GM21390 (cell line): ENCODE measurements around the gene CCDC28B.
A peak's percentile ranks its signal among the peaks of the same experiment; 100 is the strongest.
"Not testable (repeated sequence)": the region's sequence is repeated elsewhere in the genome, so short reads cannot be mapped to it uniquely, and the experiment has no call there.

Experiments used
- ATAC-seq: cut with Tn5 transposase; IDR thresholded peaks from one replicate; pipeline ENCODE4 v1.9.1; 2021; ENCODE audit not compliant: unreplicated experiment

The CCDC28B gene

DNA sequence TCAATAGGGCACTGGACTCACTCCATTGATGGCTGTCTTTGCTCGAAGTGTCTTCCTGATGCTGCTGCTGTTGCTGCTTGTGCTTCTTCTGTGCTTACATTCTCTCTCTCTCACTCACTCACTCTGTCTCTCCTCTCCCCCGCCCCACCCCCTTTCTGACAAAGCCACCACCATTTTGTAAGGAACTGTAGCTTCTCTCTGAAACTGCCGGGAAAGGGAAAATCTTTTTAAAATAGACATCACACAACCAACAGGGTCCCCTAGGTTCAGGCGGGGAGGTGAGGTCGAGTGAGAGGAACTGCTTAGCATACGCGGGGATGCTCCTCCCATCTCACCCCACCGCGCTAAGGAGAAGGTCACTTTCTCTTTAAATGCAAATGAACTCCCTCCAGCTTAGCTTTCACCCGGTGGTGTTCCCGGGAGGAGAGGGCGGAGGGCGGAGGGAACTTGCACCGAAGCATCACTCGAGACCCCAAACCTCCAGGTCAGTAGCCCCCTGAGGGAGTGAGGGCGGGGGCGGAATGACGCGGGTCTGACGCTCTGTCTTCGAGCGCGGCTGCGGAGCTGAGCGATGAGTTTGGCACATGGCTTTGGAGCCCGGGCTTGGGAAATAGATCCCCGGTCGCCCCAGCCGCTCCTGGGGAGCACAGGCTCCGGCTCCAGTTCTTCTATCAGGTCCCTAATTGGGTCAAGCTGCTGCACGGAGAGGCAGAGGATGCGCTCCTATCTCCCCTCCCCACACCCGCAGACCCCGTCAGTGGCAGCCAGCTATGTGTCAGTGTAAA lies at the start of gene CCDC28B:
CCDC28B (plus strand) TSS at position 370 of the 785 bp plus-strand sequence. CDS start 1,341 bp downstream, outside the sequence.
- peak; percentile 24 for ATAC-seq

DNA sequence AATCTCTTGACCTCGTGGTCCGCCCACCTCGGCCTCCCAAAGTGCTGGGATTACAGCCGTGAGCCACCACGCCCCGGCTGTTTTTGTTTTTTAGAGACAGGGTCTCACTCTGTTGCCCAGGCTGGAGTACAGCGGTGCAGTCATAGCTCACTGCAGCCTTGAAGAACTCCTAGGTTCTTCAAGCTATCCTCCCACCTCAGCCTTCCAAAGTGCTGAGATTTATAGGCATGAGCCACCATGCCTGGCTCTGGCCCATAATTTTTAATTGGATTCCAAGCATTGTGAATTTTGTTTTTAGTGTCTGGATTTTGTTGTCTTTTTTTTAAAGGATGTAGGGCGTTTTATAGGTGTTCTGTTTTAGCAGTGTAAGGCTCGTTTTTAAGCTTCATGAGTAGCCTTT lies 49.5 kb upstream of the CCDC28B start:
- no peak for ATAC-seq

DNA sequence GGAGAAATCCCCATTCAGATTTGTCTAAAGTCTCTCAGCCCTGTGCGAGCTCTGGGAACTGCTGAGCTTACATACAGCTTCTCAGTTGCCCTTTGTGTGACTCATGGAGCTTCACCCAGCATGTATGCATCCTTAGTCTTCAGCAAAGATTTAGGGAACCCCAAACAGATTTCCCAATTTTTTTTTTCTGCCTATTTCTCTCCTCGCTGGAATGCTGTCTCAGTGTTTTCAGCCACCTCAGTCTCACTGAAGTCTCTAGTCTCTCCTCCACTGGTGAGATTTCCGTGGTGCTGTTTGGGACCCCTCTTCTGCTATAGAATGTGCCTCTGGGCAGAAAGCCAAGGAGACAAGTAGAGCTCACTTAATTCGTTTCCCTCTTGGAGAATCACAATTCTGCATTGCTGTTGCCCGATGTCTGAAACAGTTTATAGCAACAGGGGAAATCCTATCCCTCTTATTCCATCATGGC lies 49.0 kb upstream of the CCDC28B start:
- no peak for ATAC-seq

DNA sequence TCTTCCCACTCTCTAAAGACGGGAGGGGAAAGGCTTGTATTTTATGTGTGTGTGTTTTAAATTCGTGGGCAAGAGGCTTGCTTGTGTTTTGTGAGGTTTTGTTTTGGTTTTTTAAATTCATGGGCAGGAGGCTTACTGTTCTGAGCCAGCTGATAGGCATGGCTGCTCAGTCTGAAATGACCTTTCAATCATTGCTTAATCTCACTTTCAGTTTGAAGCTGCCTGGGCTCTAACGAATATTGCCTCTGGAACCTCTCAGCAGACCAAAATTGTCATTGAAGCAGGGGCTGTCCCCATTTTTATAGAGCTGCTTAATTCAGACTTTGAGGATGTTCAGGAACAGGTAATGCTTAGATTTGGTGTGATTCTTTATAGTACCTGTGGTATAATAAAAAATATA lies 41.2 kb upstream of the CCDC28B start:
- ATAC-seq, result no peak

DNA sequence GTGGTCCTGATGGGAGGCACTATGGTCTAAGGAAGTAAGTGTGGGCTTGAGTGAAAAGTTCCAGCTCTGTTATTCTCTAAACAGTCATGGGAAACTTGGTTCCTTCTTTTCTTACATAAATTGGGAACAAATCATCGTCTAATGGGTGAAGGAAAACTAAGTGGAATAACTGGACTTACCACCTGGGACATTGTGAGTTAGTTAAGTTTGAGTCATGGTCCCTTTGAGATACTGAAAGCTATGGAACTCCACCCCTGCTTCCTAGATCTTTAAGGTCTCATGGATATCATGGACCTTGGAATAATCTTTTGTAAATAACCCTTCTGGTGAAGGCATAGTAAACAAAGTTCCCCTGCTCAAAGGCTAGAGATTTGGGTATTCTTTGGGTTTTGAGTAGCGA lies 37.0 kb upstream of the CCDC28B start:
- ATAC-seq, result no peak

DNA sequence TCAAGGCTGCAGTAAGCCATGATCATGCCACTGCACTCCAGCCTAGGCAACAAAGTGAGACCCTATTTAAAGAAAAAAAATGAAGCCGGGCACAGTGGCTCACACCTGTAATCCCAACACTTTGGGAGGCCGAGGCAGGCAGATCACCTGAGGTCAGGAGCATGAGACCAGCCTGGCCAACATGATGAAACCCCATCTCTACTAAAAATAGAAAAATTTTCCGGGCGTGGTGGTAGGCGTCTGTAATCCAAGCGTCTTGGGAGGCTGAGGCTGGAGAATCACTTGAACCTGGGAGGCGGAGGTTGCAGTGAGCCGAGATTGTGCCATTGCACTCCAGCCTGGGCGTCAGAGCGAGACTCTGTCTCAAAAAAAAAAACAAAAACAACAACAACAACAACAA lies 34.8 kb upstream of the CCDC28B start:
- not testable (repeated sequence) for ATAC-seq

DNA sequence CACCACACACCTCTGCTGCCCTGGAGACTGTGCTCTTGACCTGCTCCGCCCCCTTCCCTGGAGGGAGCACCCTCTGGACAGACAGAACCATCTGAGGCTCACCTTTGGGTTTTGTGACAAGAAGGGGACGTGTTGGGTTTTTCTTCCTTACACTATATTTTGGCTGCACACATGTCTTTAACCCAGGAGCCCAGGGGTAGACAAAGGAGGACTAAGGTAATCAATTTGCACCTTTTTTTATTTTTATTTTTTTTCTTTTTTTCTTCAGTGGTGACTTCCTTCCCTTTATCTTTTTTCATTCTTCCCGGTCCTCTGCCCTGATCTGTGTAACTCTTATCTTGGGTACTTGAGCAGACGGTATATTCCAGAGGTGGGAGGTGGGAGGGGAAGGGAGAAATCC lies 29.4 kb upstream of the CCDC28B start:
- ATAC-seq, result no peak

DNA sequence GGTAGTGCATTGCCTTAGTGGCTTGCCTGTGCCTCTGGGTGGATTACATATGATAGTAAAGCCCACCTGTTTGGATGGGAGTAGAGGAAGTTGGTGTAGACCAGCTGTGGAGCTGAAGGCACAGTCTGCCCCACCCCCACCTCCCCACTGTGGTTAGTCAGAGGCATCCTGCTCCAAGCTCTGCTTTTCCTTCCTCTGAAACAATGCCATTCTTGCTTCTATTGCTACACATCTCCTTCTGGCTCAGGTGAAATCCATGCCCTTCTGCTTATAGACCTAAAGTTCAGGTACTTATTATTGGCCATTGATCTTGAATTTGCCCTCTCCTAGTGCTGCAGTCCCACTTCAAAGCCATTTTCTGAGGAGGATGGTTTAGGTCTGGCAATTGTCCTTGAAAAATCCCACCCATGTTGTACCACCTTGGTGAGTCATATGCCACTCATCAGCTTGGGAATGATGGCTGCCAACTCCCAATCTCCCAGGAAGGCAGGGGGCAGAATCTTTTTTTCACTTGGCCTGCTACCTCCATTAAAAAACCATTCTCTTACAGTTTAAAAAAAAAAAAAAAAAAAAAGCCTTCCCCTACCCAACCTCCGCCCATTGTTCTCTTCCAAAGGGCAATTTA lies 27.7 kb upstream of the CCDC28B start:
- no peak for ATAC-seq

DNA sequence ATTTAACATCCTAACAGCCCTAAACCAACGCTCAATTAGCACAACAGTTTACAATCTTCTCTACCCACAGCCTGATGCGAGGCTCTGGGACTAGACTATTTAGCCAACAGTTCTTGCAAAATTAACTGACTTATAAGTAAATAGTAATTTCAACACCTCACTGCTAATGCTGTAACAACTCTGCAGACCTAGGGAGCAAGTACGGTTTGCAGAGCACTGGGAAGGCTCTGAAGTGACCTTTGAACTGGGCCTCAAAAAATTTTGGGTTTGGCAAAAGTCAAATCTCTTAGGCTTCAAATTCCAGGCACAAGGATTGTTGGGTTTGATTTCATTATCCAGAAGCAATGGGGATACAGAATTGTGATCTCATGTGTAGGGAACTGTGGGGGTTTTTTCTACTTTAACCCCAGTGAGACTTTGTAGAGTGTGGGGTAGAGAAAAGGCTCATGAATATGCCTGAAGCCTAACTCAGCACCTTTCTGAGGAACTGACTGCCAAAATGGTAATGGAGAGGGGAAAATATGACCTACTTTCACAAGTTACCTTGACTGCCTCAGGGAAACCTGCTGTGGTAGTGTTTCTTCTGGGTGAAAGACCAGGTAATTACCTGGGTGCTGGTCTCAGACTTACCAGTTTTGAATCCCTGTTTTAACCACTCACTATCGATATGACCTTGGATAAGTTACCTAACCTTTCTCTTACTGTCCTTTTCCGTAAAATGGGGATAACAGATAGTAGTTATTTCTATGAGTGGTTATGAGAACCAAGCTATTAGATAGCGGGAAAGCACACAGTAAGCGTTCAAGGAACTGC lies 21.8 kb upstream of the CCDC28B start:
- no peak for ATAC-seq

DNA sequence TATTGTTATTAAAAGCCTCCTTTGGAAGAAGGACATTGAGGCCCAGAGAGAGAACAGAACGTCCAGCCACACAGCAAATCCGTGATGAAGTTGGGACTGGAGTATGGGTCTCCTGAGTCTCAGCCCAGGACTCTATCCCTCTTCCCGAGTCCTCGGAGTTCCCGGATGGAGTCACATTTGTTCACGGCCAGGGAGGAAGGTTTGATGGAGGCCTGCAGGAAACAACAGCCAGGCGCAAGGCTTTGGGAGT lies 21.3 kb upstream of the CCDC28B start:
- no peak for ATAC-seq

DNA sequence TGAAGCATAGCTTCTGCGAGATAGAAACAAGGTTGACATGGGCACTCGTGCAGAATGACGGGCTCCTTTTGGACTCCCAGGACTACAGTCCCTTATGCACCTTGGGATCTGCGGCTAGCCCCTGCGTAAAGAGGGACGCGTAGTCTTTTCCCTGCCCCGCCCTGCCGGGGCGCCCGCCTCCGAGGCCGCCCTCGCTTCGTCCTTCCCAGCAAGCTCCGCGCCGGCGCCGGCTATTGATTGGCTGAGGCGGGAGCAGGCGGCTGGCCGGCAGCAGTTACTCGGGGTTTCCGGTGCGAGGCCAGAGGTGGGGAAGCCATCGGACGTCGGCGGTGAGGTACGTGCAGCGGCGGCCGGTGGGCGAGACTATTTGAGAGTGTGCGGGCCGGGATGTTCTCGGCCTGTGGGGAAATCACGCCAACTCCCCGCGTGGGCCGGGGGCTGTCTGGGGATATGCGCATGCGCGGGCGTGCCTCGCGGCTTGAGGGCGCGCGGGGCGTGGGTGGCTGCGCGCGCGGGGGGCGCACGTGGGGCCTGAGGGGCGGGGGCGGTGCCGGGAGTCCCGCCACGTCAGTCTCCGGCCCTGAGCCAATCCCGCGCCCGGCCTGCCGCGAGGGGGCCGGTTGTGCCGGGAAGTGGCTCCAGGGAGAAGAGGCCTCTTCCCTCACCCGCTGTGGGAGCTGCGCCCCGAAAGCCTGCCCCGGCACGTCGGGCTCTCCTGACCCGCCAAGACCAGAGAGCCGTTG lies 20.8 kb upstream of the CCDC28B start, which contains the start of gene TXLNA:
TXLNA (plus strand) TSS at position 233 of the 743 bp plus-strand sequence. CDS start 671 bp downstream, outside the sequence.
- ATAC-seq, result peak; percentile 82

DNA sequence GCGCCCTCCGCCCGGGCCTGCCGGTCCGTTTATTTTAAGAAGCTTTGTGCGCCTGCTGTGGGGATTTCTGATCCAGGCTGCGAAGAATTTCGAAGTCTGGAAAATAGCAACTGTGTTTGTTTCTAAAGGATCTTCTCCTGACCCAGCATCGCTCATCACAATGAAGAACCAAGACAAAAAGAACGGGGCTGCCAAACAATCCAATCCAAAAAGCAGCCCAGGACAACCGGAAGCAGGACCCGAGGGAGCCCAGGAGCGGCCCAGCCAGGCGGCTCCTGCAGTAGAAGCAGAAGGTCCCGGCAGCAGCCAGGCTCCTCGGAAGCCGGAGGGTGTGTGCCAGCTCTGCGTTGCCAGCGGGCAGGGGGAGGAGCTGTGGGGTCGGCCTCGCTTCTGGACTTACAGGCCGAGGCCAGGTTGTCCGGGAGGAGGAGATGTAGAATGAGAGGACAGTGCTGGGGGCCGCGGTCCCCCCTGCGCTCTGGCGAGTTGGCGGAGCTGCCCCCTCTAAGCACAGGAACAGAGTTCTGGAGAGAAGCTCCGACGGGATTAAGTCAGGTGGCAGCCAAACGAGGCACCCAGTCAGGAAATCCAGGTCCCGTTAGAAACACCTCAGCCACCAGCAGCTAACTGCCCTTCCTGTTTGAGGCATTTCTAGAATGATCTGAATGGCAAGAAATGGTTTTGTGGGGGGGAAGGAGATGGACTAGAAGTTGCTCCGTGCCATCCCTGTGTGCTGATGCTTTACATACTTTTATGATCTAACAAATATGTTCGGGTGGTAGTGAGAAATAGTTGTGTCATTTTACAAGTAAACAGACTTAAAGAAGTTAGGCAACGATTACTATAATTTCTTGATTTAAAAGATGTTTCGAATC lies 20.0 kb upstream of the CCDC28B start:
- ATAC-seq, result peak; percentile 18

DNA sequence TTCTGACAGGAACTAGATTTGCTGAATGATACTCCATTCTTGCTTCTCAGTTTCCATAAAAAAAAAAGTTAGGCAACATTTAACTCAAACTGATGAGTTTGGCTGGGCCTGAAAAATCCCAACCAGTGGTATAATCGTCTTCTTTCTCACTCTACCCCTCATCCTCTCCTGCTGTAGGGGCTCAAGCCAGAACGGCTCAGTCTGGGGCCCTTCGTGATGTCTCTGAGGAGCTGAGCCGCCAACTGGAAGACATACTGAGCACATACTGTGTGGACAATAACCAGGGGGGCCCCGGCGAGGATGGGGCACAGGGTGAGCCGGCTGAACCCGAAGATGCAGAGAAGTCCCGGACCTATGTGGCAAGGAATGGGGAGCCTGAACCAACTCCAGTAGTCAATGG lies 19.3 kb upstream of the CCDC28B start:
- no peak for ATAC-seq

DNA sequence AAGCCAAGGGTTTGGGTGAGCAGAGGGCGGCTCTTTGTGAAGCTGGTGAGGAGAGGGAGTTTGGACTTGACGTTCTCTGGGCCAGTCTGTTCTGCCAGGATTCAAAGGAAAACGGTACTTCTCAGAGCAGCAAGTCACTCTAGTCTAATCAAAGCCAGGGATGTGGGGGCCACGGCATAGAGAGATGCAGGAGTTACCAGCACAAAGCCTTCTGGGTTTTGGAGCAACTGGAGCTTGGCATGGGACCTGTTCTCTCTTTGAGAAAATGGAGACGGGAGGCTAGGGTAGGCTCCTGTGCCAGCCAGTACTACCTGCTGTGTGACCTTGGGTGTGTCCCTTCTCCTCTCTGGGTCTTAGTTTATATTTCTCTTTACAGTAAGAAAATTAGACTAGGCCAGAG lies 18.8 kb upstream of the CCDC28B start:
- ATAC-seq, result no peak

DNA sequence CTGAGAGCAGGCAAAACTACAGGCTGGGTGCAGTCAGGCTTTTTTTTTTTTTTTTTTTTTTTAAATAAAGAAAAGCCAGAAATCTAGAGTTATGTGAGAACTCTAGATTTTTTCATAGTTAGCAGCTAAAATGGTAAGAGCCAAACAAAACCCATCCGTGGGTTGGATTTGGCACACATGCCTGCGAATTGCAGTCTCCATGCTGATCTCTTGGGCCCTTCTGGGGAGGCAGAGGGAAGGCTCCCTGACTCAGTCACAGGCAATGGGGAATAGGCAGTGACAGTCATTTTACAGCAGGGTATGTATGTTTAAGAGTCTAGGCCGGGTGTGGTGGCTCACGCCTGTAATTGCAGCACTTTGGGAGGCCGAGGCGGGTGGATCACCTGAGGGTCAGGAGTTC lies 18.3 kb upstream of the CCDC28B start:
- no peak for ATAC-seq

DNA sequence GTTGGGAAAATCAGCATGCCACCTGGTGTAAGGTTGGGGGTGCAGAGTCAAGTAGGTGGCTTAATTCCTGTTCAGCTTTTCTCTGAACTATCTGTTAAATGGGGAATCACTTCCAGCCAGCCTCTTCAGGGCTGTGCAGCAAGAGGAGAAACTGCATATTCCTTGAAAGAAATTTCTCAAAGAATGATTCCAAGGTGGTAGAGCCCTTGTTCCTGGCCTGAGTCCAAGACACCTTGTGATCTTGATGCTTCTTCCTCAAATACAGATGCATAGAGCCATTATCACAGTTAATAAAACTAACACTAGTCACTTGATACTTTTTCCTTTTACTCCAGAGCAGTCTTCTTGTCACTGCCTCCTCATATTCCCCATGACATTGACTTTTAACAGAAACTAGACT lies 15.7 kb upstream of the CCDC28B start:
- no peak for ATAC-seq

DNA sequence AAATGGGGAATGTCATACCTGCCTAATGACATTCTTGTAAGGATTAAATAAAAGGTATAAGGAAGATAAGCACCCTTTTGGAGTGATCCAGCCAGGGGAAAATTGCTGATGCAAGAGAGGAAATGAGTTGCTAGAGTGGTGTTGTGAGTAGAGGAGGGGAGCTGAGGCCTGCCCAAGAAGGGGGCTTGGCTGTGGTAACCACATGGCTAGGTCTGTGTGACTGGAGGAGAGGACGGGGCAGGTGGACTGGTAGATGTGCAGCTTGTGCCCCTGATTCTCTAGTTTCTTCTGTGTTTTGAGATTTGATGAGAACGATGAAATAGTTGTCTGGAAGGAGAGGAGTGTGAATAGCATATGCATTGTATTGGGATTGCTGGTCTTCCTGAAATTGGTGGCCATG lies 14.3 kb upstream of the CCDC28B start:
- ATAC-seq, result no peak

DNA sequence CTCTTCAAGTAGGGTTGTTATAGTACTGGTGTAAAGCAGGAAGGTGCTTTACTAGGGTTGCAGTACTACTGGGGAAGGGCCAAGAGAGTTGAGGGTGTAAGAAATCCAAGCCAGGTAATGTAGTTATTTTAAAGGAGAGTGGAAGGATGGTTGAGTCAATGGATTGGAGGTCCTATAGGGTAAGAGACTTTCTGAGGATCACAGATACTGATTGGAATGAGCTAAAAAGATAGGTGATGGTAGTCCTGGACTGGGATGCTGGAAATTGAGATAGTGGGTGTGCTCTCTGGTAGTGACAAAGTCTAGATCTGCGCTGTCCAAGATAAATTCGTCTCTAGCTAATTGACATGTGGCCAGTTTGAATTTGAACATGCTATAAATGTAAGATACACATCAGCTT lies 13.9 kb upstream of the CCDC28B start:
- no peak for ATAC-seq

DNA sequence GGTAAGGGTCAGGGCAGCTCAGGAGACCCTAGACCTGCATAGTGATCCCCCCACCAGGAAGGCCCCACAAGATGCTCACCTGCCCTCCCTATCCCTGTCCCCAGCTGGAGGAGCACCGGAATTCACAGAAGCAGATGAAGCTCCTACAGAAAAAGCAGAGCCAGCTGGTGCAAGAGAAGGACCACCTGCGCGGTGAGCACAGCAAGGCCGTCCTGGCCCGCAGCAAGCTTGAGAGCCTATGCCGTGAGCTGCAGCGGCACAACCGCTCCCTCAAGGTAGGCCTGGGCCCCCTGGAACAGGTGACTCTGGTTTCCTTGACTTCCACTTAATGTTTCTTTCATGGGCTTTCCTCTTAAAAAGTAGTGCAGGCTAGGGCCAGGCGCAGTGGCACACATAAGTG lies 12.5 kb upstream of the CCDC28B start:
- no peak for ATAC-seq

DNA sequence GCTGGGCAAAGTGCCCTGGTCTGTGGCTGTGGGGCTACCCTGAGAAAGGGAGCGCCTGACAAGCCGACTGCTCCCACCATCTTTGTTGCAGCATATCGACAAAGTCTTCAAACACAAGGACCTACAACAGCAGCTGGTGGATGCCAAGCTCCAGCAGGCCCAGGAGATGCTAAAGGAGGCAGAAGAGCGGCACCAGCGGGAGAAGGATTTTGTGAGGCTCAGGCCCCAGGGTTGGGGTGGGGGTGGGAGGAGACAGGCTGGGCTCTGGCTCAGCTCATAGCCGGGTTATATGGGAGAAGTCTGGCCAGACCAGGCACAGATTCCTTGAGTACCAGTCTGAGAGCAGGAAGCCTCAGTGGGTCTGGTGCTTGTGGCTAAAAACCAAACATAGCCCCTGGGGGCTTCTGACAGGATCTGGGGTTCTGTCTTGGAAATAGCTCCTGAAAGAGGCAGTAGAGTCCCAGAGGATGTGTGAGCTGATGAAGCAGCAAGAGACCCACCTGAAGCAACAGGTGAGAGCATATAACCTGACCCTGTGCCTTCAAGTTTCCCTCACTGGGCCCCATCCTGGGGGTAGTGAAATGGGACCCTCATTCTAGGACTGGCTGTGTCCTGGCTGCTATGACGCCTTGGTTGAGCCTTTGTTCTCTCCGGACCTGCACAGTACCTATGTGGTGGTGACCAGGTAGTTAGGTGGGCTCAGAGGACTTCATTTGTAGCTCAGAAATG lies 8.0 kb upstream of the CCDC28B start:
- ATAC-seq, result no peak
